Stimulated activated CD4-positive, alpha-beta T cell treated with anti-CD3 and anti-CD28 coated beads, Interleukin-4, amount 100 ng/mL, for 24 hours (primary cell): ENCODE results near the gene TARBP2.
A peak's percentile ranks its signal among the peaks of the same experiment; 100 is the strongest.
"Not testable (repeated sequence)": the region's sequence is repeated elsewhere in the genome, so short reads cannot be mapped to it uniquely, and the experiment has no call there.

Source experiments
- DNase-seq: peaks from one replicate; pipeline ENCODE4 v3.0.0-alpha.2; 2020

Gene TARBP2

DNA sequence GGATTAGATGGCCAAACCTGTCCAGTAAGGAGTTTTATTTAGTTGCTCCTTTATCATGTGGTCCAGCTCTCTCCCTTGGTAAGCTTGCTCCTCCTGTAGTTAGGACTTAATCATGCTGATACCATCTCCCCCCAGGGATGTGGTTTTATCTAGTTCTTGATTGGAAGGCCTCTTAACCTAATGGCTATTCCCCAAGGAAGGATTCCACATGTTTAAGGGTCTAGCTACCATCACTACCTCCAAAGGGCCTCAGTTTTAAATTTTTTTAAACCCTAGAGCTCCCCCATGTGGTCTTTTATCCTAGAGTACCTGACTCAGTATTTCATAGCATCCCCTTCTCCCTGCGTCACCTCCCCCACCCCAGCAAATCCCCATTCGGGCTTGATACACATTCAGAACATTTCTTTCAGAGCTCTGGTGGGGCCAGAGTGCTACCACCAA, 24.3 kb upstream of the TARBP2 start:
- no peak for DNase-seq

DNA sequence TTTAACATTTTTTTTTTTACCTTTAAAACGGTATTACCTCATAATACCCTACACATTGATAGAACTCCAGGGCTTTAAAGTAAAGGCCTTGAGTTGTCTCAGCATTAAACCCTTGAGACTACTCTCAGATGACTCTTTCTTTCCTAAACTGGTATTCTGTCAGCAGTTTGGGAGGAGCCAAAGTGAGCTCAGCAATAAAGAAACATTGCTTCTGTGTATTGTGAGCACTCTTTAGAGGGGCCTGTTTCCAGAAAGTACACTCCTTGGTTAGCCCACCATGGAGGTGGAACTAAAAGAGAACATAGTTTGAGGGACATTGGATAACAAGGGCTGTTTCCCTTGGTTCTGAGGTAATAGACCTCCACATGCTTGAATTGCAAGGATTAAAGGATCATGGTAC, 22.2 kb upstream of the TARBP2 start:
- no peak for DNase-seq

DNA sequence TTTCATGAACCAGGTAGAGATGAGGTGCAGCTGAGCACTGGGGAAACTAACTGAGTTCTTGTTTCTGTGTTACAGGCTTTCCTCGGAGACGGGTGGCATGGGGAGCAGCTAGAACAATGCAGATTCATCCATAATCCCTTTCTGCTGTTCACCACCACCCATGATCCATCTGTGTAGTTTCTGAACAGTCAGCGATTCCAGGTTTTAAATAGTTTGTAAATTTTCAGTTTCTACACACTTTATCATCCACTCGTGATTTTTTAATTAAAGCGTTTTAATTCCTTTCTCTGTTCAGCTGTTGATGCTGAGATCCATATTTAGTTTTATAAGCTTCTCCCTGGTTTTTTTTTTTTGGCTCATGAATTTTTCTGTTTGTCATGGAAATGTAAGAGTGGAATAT, 21.8 kb upstream of the TARBP2 start:
- DNase-seq: no peak

DNA sequence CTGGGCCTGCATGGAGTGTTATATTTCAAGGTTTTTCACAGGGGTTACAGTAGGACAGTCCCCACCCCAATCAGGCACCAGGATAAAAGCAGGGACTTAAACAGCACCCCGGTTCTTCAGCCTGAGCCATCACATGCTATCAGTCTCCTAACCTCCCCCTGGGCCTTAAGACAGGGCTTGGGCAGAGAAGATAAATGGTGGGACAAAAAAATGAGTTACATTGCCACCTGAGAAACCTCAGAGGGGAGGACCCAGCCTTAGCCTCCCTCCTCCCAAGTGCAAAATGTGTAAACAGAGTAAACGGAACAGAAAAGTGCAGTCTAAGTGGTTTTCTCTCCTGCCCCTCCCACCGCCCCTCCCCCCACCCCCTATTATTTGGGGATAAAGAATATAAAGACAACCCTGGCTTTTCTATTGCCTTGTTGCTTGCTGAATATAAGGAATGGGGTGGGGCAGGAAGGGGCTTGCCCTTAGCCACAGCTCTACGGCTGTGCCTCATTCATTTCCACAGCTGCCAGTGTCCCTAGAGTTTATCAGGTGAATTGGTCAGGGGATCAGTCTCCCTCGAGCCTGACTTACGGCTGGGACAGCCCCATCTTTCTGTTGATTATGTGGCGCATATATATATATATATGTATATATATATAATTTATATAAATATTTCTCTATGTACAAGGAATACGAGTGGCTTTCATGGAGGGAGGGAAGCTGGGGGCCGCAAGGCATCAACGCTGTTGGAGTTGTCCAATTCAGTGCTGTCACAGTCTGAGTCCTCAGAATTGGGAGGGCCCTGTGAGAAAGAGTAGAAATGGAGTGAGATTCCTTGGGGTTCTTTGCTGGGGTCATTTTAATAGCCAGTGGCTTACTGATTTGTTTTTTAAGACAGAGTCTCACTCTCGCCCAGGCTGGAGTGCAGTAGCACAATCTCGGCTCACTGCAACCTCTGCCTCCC, 20.3 kb upstream of the TARBP2 start:
- DNase-seq: no peak

DNA sequence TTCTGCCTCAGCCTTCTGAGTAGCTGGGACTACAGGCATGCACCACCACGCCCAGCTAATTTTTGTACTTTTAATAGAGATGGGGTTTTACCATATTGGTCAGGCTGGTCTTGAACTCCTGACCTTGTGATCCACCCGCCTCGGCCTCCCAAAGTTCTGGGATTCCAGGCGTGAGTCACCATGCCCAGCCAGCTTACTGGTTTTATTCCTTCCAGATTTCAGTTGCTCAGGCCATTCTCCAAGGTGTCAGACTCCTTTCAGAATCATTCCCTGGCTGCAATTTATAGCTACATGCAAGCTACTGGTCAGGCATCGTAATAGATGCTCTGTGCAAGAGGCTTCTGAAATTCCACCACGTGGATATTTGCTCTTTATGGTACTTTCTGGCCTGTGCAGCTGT, 19.6 kb upstream of the TARBP2 start:
- DNase-seq: not testable (repeated sequence)

DNA sequence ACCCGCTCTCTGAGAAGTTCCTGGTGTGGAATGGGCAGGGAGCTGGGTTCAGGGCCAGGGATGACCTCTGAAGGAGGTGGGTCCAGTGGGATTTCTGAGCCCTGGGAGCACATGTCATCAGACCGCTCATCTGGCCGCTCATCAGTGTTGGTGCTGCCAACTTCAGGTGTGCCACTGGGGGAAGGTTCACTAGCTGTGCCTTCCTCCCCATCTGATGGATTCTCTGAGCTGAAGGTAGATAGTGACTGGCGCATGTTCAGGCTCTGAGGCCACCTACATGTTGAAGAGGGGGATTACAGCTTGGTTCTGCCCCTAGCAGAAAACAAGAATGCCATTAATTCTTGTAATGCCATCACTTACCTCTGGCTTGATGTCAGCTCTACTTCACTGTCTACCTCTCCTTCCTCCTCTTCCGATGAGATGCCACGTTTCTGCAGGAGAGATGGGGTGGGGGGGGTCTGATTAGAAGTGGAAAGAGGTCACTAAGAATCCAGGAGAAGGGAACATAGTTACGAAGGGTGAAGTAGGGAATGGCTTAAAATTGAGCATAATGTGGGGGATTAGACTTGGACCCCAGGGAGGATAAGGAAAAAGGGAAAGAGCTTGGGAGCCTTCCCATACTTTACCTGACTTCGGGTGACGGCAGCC, 19.0 kb upstream of the TARBP2 start:
- no peak for DNase-seq

DNA sequence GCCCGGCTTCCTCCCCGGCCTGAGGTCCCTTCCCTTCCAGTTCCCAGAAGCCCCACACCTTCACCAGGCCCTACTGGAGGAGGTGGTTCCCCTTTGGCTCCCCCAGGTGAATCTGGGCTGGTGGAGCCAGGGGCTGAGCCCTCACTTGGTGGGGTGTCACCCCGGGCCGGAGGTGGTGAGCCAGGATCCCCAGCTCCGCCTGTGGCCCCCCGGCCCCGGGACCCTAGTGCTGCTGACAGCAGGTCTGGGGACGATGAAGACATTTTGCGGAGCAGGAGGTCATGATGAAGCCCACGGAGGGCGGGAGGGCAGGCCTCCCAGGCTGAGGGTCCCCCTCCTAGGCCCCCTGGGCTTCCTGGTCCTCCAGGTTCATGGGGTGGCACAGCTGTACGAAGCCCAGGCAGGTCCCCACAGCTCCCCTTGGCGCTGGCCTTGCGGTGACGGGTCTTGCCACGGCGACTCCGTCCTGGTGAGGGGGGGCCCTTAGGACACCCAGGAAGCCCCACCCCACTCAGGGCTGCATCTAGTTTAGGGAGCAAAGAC, 18.4 kb upstream of the TARBP2 start:
- DNase-seq: no peak

DNA sequence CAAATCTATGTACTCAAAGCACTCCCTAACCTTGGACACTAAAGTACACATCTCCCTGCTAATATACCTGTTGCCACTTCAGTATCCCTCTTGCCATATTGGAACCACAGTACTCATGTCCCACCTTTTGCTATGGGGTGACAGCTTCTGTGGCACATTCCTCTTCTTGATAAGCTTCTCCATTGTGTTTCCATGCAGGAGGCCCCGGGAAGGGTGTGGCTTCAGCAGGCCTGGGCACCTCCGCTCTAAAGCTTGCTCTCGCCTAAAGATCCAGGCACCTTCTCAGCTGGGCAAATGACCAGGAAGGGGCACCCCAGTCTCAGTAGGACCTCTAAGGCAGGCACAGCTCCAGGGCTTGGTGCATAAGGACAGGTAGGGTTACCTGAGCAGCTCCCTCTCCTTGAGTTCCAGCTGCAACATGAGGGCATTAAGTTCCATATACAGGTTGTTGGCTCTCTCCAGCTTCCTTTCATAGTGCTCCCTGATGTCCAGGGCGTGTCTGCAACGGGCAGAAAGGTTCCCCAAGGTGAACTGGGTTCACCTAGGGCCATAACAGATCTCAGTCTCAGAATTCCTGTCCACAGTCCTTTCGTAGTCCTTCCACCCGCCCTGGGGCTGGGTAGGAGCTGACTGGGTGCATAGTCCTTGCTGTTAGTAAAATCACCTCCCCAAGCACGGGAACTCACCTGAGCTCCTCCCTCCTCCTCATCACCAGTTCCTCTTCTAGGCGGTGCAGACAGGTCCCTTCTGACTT, 17.7 kb upstream of the TARBP2 start:
- DNase-seq: no peak

DNA sequence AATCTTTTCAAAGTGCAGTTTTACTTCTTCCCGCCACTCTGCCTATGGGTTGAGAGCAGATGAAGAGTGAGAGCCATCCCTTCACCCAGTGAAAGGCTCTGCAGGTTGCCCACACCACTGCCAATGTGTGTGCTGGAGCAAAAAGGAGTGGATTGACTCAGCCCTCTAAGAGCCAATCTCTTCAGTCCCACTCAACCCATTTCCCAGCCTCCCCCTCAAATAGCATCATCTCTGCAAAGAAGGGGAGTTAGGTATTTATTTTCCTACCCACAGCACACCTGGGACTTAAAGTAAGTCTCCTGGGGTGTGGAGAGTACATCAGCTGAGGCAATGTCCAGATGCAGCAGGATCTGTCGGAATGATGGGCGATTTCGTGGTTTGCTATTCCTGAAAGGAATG, 17.1 kb upstream of the TARBP2 start:
- no peak for DNase-seq

DNA sequence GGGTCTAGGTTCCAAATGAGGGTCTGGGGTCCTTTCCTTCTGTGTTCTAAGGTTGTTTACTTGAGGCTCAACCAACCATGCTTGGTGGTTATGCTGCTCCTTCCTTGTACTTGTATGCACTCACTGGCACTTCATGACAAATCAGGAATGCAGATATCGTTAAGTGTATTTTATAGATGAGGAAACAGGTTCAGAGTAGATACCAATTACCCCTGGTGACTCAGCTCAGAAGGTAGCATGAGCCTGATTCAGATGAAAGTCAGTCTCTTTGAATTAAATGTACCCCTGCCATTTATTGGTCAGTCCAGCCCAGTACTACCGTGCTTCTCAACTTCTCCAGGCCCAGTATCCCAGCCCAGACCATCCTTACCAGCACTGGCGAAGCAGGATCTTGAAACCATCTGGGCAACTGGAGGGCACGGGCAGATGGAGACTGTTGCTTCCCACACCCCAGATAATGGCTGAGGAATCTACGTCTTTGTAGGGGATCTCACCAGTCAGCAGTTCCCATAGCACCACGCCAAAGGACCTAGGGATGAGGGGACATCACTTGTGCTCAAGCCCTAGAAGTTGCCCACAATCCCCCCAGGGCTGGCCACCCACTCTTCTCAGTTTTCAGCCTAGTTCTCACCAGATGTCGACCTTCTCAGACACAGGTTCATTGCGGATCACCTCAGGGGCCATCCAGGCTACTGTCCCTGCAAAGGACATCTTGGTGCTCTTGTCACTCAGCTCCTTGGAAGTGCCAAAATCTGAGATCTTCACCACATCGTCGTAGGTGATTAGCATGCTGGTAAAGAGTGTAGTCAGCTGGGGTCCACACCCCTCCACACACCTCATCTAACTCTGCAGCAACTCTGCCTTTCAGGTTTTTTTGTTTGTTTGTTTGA, 16.2 kb upstream of the TARBP2 start:
- DNase-seq: no peak

DNA sequence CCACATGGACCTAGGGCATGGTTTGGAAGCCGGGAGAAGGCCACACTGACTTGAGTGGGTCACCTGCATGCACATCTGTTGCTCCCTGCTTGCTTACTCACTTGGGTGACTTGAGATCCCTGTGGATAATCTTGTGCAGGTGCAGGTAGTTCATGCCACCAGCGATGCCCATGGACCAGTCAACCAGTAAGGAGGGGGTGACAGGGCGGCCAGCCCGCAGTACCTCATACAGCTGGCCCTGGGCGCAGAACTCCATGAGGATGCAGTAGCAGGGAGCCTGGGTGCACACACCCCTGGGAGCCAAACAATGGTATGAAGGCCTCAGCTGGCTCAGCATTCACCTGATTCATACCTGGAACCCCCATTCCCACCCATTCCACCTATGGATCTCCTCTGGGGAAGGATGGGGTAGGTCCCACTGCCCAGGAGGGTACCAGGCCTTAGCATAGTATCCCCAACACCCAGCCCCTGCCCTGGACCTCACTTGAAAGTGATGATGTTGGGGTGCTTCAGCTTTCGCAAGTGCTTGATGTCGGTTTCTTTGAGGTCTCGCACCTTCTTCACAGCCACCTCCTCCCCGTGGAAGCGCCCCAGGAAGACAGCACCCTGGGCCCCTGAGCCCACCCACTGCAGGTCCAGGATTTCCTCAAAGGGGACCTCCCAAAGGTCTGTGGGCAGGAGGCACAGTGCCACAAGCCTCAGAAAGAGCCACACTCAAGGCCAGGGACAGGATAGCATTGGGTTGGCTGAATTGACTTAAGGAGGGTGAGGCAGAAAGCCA, 14.9 kb upstream of the TARBP2 start:
- no peak for DNase-seq

DNA sequence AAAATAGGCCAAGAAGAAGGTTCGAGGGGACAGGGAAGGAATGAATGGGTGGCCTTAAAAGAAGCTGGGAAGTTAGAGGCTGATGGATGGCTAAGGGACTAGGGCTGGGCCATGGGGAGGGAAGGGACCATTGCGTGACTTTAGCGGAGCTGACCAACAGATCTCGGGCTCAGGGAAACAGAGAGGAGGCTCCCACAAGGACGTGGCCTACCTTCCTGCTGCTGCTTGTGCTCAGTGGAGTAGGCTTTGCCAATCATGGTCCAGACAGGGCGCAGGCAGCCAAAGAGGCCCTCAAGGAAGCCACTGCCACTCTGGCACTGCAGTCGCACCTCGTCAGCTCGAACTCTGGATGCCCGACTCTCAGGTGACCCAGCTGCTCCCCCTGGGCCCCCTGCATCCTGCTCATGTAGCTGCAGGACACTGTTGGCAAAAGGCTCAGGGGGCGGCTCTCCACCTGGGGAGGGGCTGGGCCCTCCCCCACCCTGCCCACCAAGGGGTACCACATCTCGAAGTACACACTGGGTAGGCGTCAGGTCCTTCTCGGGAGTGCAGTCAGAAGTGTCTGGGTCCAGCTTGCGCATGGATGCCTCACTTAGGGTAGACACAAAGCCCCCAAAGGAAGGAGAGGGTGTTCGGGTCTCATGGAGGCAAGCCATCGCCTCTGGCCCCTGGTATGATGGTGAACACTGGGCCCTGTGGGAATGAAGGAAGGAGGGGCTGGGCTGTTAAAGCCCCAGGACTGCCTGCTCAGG, 14.2 kb upstream of the TARBP2 start:
- no peak for DNase-seq

DNA sequence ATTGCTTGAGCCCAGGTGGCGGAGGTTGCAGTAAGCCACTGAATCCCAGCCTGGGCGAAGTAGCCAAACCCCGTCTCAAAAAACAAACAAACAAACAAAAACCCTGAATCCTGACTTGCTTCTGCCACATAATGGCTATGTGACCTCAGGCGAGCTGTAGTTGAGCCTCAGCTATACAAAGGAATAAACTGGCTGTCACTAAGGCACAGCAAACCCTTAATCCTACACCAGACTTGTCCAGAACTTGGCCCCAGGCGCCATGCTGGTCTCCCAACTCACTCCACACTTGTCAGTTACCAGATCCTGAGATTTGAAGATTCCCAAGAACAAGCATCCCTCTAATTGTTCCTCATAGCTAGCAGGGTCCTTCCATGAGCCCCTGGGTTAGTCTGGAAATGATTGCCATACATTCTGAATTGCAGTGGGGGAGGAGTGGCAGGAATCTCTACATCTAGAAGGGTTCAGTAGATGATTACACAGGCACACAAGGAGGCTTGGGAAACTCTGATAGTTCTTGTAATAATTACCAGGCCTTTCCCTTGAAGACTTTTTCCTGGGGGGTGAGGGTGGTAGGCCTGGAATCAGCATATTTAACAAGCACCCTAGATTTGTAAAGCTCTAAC, 11.7 kb upstream of the TARBP2 start:
- DNase-seq: no peak

DNA sequence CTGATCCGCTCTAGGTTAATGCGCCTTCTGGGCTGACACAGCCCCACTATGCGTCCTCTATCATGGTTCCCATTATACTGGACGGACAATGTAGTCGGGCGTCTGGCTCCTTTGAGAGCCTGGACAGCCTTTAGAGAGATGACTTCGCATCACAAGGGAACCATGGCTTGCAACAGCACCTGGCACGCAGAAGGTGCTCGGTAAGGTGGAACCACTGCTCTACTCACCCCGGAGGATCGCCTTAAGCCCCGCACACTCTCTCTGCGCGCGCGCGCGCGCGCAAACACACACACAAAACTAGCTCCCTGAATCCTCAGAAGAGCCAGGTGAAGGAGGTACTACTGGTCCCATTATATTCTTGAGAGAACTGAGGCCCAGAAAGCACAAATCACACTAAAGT, 8.9 kb upstream of the TARBP2 start:
- DNase-seq: no peak

DNA sequence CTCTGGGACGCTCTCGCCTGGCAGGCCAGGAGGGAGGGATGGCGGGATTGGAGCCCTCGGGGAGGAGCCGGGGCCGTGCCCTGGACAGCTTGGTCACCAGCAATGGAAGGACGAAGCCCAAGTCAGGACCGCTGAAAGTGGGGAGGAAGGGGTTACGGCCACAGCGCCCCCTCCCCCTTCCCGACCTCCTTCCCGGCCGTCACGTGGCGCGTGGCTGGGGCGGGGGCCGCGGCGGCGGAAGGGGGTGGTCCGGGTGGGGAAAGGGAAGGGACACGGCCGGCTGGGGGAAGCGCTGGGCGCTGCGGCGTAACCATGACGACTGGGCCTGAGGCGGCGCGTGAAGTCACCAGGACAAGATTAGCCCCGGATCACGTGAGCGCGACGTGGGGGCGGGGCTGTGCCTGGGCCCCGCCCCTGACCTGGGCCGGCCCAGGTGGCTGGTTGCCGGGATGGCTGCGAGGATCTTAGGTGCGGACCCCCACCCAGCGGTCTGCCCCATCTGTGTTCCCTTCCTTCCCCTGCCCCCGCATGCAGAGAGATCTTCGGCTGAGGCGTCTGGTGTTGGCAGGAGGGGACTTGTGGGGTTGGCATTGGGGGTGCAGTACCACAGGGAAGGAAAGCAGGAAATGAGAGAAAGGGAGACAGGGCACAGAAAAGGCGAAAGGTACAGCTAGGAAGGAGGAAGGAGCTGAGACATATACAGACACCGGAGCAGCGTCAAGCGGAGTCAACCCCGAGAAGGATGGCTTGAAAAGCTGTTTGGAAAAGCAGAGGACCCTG, 8.1 kb upstream of the TARBP2 start:
- peak; percentile 86 for DNase-seq

DNA sequence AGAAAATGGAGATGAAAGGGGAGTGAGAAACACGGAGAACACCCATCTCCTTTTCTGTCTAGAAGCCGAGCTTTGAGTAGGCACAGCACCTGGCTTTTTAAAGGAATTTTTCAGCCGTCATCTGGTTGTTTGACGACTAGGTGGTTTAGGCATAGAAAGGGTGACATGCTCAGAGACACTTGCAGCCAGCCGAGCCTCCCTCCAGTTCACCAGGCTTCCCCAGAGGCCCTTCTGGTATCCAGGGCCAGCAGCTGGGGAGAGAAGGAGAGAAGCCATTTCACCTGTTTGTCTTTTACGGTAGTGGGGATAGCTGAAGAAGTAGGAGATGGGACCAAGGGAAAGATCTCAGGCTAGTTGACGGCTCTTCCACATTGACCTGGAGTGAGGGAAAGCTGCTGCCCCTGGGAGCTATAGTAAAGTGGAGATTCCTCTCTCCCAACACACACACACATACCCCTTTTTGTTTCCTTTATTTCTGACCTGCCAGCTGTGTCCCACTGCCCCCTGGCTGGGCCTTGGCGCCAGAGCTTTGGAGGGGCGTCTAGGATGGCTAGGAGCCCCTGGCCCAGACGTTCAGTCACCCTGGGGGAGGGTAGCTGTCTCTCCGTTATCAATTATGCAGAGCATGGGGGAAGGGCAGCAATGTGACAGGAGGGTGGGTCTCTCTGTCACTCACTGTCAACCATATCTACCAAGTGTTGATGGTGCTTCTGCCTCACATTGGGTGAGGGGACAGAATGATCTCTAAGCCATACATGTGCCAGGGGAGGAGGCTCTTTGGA, 7.3 kb upstream of the TARBP2 start:
- DNase-seq: no peak

DNA sequence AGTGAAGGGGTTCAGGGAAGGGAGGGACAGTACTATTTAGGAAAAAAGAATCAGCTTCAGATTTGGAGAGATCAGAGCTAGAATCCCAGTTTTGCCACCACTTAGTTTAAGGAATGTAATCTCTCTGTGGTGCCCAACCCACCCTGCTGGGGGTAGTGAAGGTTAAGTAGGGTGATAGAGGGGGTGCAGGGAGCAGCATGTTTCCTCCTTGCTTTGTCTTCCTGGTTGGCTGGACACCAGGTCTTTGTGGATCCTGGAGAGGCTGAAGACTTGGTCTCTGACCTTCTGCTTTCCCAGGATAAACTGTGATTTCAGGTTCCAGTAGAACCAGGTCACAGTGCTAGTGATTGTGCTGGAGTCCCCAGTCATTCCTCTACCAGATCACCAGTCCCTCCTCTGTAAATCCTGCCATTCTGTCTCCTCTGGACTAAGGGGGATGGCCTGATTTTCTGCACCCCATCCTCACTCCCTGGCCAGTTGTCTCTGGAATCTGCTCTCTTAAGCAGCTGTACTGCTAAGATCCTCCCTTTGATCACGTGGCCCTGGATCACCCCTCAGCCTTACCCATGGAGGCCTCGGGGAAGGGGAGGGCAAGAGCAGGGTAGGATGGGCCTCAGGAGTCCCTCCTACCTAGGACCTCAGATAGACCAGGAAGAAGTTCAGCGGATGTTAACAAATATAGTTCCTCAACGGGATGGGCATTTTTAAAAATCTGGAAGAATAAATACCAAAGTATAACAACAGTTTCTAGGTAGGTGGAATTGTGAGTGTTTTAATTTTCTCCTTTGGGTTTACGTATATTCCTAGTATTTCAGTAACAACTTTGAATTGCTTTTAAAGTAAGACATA, 5.0 kb upstream of the TARBP2 start:
- DNase-seq: no peak

DNA sequence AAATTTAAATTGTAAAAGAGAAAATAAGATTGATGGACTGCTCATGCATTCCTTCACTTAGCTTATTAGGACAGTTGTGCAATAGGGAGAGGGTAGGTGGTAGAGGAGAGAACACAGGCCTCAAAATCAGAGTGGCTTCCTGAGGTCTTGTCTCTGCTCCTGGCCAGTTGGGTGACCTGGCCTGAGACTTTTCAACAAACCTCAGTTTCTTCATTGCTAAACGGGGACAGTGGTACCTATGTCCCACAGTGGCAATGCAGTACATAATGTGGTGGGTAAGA, 4.4 kb upstream of the TARBP2 start:
- no peak for DNase-seq
